ENCODE data around the gene HMCES. TPM values are rescaled to one million over a fixed set of nuclear protein-coding genes. Genes with fewer than 3 reads are reported as not detected.
"Not testable (repeated sequence)": the region's sequence is repeated elsewhere in the genome, so short reads cannot be mapped to it uniquely, and the experiment has no call there.

HMCES gene
- 10 to 100 TPM; 48.2 to 55.3 TPM for total RNA-seq
- 62.3 to 65.6 reads per million in 2 donors for total RNA-seq

GRCh38 chr3:129278439-129278965 is at the start of gene HMCES:
TSS of gene HMCES (plus strand) at chr3:129278870. CDS start at chr3:129279733, 863 bp downstream.
- DNase-seq = peak; percentile 92 to 96 (median 95)
- Mint-ChIP-seq H3K4me1 (peaks cover 36% of the 10 kb centered on the region), H3K27me3 (no peaks in the 10 kb centered on the region)

GRCh38 chr3:129228891-129229585 is 49.6 kb upstream of the HMCES start:
- H3K4me3 Mint-ChIP-seq = peak overlapping the region; percentile 36
- DNase-seq (no peak), ATAC-seq (no peak)
- no peaks in the 10 kb centered on the region for H3K36me3 Mint-ChIP-seq (ENCODE audit: low read depth)
- peaks cover 30% of the 10 kb centered on the region for H3K4me1 Mint-ChIP-seq
- no peaks in the 10 kb centered on the region for H3K27me3 Mint-ChIP-seq
- no peak overlapping the region for H3K27ac Mint-ChIP-seq
- no peaks in the 10 kb centered on the region for H3K9me3 ChIP-seq (ENCODE audit: control insufficient read depth, low read length, poor library complexity, severe bottlenecking)

More at GRCh38 chr3:129278439-129278965, at the start of gene HMCES:
- peaks cover 9% of the 10 kb centered on the region for H3K36me3 Mint-ChIP-seq (ENCODE audit: low read depth)
- peak within 1 kb of the TSS; percentile 97 for H3K4me3 Mint-ChIP-seq
- H3K27ac Mint-ChIP-seq = peak within 1 kb of the TSS; percentile 93
- no peaks in the 10 kb centered on the region for H3K9me3 ChIP-seq (ENCODE audit: control insufficient read depth, low read length, poor library complexity, severe bottlenecking)
- ATAC-seq = peak; percentile 94

GRCh38 chr3:129230311-129231019 is 48.2 kb upstream of the HMCES start:
- Mint-ChIP-seq H3K27ac (no peak overlapping the region), H3K4me3 (no peak overlapping the region), H3K36me3 (ENCODE audit: low read depth) (no peaks in the 10 kb centered on the region), H3K4me1 (peaks cover 26% of the 10 kb centered on the region), H3K27me3 (no peaks in the 10 kb centered on the region)
- ATAC-seq (peak; percentile 35), DNase-seq (no peak)
- no peaks in the 10 kb centered on the region for H3K9me3 ChIP-seq (ENCODE audit: control insufficient read depth, low read length, poor library complexity, severe bottlenecking)

- no peak for ATAC-seq
- no peak overlapping the region for H3K4me3 Mint-ChIP-seq
- H3K27me3 Mint-ChIP-seq = no peaks in the 10 kb centered on the region
- no peaks in the 10 kb centered on the region for H3K9me3 ChIP-seq (ENCODE audit: control insufficient read depth, low read length, poor library complexity, severe bottlenecking)
- no peak for DNase-seq
- H3K36me3 Mint-ChIP-seq (ENCODE audit: low read depth) = no peaks in the 10 kb centered on the region
- H3K4me1 Mint-ChIP-seq = peaks cover 23% of the 10 kb centered on the region
- peak overlapping the region; percentile 78 for H3K27ac Mint-ChIP-seq
These were observed 47.1 kb upstream of the HMCES start for GRCh38 chr3:129231331-129232119.

GRCh38 chr3:129233538-129233937 is 45.1 kb upstream of the HMCES start:
- Mint-ChIP-seq H3K27ac (peak overlapping the region; percentile 19), H3K4me1 (peaks cover 15% of the 10 kb centered on the region), H3K36me3 (ENCODE audit: low read depth) (no peaks in the 10 kb centered on the region), H3K27me3 (no peaks in the 10 kb centered on the region), H3K4me3 (no peak overlapping the region)
- DNase-seq = no peak
- peak; percentile 83 for ATAC-seq
- no peaks in the 10 kb centered on the region for H3K9me3 ChIP-seq (ENCODE audit: control insufficient read depth, low read length, poor library complexity, severe bottlenecking)

GRCh38 chr3:129234441-129234840 is 44.2 kb upstream of the HMCES start:
- no peak overlapping the region for H3K4me3 Mint-ChIP-seq
- H3K9me3 ChIP-seq (ENCODE audit: control insufficient read depth, low read length, poor library complexity, severe bottlenecking) = no peaks in the 10 kb centered on the region
- H3K4me1 Mint-ChIP-seq = peaks cover 17% of the 10 kb centered on the region
- DNase-seq (no peak), ATAC-seq (no peak)
- no peak overlapping the region for H3K27ac Mint-ChIP-seq
- H3K36me3 Mint-ChIP-seq (ENCODE audit: low read depth) = no peaks in the 10 kb centered on the region
- no peaks in the 10 kb centered on the region for H3K27me3 Mint-ChIP-seq

- Mint-ChIP-seq H3K27me3 (no peaks in the 10 kb centered on the region), H3K4me1 (peaks cover 20% of the 10 kb centered on the region), H3K36me3 (ENCODE audit: low read depth) (no peaks in the 10 kb centered on the region), H3K27ac (no peak overlapping the region), H3K4me3 (no peak overlapping the region)
- H3K9me3 ChIP-seq (ENCODE audit: control insufficient read depth, low read length, poor library complexity, severe bottlenecking) = no peaks in the 10 kb centered on the region
- ATAC-seq = no peak
- no peak for DNase-seq
These were observed 43.2 kb upstream of the HMCES start for GRCh38 chr3:129235344-129235917.

GRCh38 chr3:129238945-129239705 is 39.5 kb upstream of the HMCES start:
- no peaks in the 10 kb centered on the region for H3K27me3 Mint-ChIP-seq
- peak; percentile 59 for ATAC-seq
- H3K4me3 Mint-ChIP-seq = peak overlapping the region; percentile 78
- no peak for DNase-seq
- H3K27ac Mint-ChIP-seq = peak overlapping the region; percentile 89
- no peaks in the 10 kb centered on the region for H3K36me3 Mint-ChIP-seq (ENCODE audit: low read depth)
- no peaks in the 10 kb centered on the region for H3K9me3 ChIP-seq (ENCODE audit: control insufficient read depth, low read length, poor library complexity, severe bottlenecking)
- peaks cover 13% of the 10 kb centered on the region for H3K4me1 Mint-ChIP-seq

- DNase-seq (no peak), ATAC-seq (no peak)
- peaks cover 13% of the 10 kb centered on the region for H3K4me1 Mint-ChIP-seq
- no peaks in the 10 kb centered on the region for H3K36me3 Mint-ChIP-seq (ENCODE audit: low read depth)
- H3K27ac Mint-ChIP-seq = peak overlapping the region; percentile 89
- no peaks in the 10 kb centered on the region for H3K9me3 ChIP-seq (ENCODE audit: control insufficient read depth, low read length, poor library complexity, severe bottlenecking)
- H3K27me3 Mint-ChIP-seq = no peaks in the 10 kb centered on the region
- peak overlapping the region; percentile 45 for H3K4me3 Mint-ChIP-seq
These were observed 38.7 kb upstream of the HMCES start for GRCh38 chr3:129239991-129240390.

- Mint-ChIP-seq H3K36me3 (ENCODE audit: low read depth) (no peaks in the 10 kb centered on the region), H3K27ac (peak overlapping the region; percentile 89), H3K27me3 (no peaks in the 10 kb centered on the region), H3K4me1 (peaks cover 13% of the 10 kb centered on the region), H3K4me3 (no peak overlapping the region)
- ATAC-seq = no peak
- no peaks in the 10 kb centered on the region for H3K9me3 ChIP-seq (ENCODE audit: control insufficient read depth, low read length, poor library complexity, severe bottlenecking)
- no peak for DNase-seq
These were observed 38.2 kb upstream of the HMCES start for GRCh38 chr3:129240436-129240835.

GRCh38 chr3:129245141-129245540 is 33.5 kb upstream of the HMCES start:
- H3K4me3 Mint-ChIP-seq = no peak overlapping the region
- DNase-seq = no peak
- peaks cover 29% of the 10 kb centered on the region for H3K4me1 Mint-ChIP-seq

GRCh38 chr3:129245641-129246306 is 32.9 kb upstream of the HMCES start:
- not testable (repeated sequence) for H3K4me3 Mint-ChIP-seq; H3K27ac Mint-ChIP-seq; H3K27me3 Mint-ChIP-seq; H3K9me3 ChIP-seq (ENCODE audit: control insufficient read depth, low read length, poor library complexity, severe bottlenecking); H3K36me3 Mint-ChIP-seq (ENCODE audit: low read depth)
- ATAC-seq (peak; percentile 79), DNase-seq (peak; percentile 34 to 44 (median 40))
- H3K4me1 Mint-ChIP-seq = peaks cover 31% of the 10 kb centered on the region

More at GRCh38 chr3:129245141-129245540, 33.5 kb upstream of the HMCES start:
- no peaks in the 10 kb centered on the region for H3K9me3 ChIP-seq (ENCODE audit: control insufficient read depth, low read length, poor library complexity, severe bottlenecking)
- ATAC-seq = no peak
- no peaks in the 10 kb centered on the region for H3K27me3 Mint-ChIP-seq
- no peak overlapping the region for H3K27ac Mint-ChIP-seq
- no peaks in the 10 kb centered on the region for H3K36me3 Mint-ChIP-seq (ENCODE audit: low read depth)
